Keratinocyte (primary cell): ENCODE results near the gene IL4R. TPM values are rescaled to one million over a fixed set of nuclear protein-coding genes. Genes with fewer than 3 reads are reported as not detected.

Experiments
- DNase-seq: peaks from one replicate; pipeline ENCODE4 v3.0.0-alpha.2; 2011; ENCODE audit warnings: low read depth, missing footprints, low spot score
- FAIRE-seq: peaks from 2 replicates; lab custom pipeline; 2011; peaks lifted over from hg19 to GRCh38; lab: Jason Lieb, UNC
- H2AFZ ChIP-seq: 2 replicates; pipeline ENCODE4 v1.6.0; 2012; ENCODE audit warnings: low read length, control low read depth, inconsistent platforms; ENCODE audit not compliant: control insufficient read depth
- H3K27ac ChIP-seq: 2 replicates; pipeline ENCODE4 v1.5.1; 2011; ENCODE audit warnings: low read length; ENCODE audit not compliant: control insufficient read depth, insufficient read depth
- H3K27me3 ChIP-seq: 3 replicates; pipeline ENCODE4 v1.6.0; 2011; ENCODE audit warnings: low read length; ENCODE audit not compliant: control insufficient read depth, insufficient read depth; ENCODE audit errors: extremely low read depth
- H3K36me3 ChIP-seq, 2 experiments: 2 replicates in 1 of 2; 3 replicates in 1 of 2; pipeline ENCODE4 v1.5.1; 2011; ENCODE audit warnings: low read length in 2 of 2, mild to moderate bottlenecking in 1 of 2; ENCODE audit not compliant: control insufficient read depth in 2 of 2, insufficient read depth in 2 of 2; ENCODE audit errors: extremely low read depth in 1 of 2
- H3K4me1 ChIP-seq: 3 replicates; pipeline ENCODE4 v1.5.1; 2011; ENCODE audit warnings: low read length; ENCODE audit not compliant: control insufficient read depth, insufficient read depth; ENCODE audit errors: extremely low read depth
- H3K4me2 ChIP-seq: 3 replicates; pipeline ENCODE4 v1.6.0; 2011; ENCODE audit warnings: low read depth, low read length; ENCODE audit not compliant: control insufficient read depth, insufficient read depth; ENCODE audit errors: extremely low read depth
- H3K4me3 ChIP-seq, 3 experiments: fragments of 200-600 bp in 1 of 3; sonication (generic) in 1 of 3; 2 replicates in 2 of 3; 3 replicates in 1 of 3; pipeline ENCODE4 v1.5.1; 2011 to 2016; ENCODE audit warnings: low read length in 3 of 3, mild to moderate bottlenecking in 3 of 3, control low read depth in 2 of 3, inconsistent platforms in 1 of 3, low read depth in 1 of 3, mixed read lengths in 1 of 3, mixed run types in 1 of 3, moderate library complexity in 1 of 3; ENCODE audit not compliant: control insufficient read depth in 2 of 3, insufficient read depth in 2 of 3; ENCODE audit errors: extremely low read depth in 1 of 3
- H3K79me2 ChIP-seq: 2 replicates; pipeline ENCODE4 v1.6.0; 2012; ENCODE audit warnings: low read length; ENCODE audit not compliant: control insufficient read depth, insufficient read depth
- H3K9ac ChIP-seq: 3 replicates; pipeline ENCODE4 v1.6.0; 2011; ENCODE audit warnings: low read length; ENCODE audit not compliant: control insufficient read depth, insufficient read depth; ENCODE audit errors: extremely low read depth
- H3K9me1 ChIP-seq: 3 replicates; pipeline ENCODE4 v1.6.0; 2011; ENCODE audit warnings: low read length; ENCODE audit not compliant: control insufficient read depth, insufficient read depth; ENCODE audit errors: extremely low read depth
- H3K9me3 ChIP-seq: 2 replicates; pipeline ENCODE4 v1.5.1; 2012; ENCODE audit warnings: low read depth, low read length; ENCODE audit not compliant: control insufficient read depth
- H4K20me1 ChIP-seq: 3 replicates; pipeline ENCODE4 v1.6.0; 2011; ENCODE audit warnings: low read length; ENCODE audit not compliant: control insufficient read depth, insufficient read depth; ENCODE audit errors: extremely low read depth
- CTCF ChIP-seq, 3 experiments: IDR thresholded peaks in 1 of 3; conservative IDR thresholded peaks in 1 of 3; optimal IDR thresholded peaks in 1 of 3; 2 replicates in 2 of 3; 3 replicates in 1 of 3; pipeline versions ENCODE3 to v1.5.1; 2011; ENCODE audit warnings: low read length in 3 of 3, mild to moderate bottlenecking in 3 of 3, moderate library complexity in 2 of 3, control low read depth in 1 of 3, inconsistent platforms in 1 of 3; ENCODE audit not compliant: insufficient read depth in 2 of 3; ENCODE audit errors: extremely low read depth in 1 of 3
- EZH2 ChIP-seq: IDR thresholded peaks from one replicate; pipeline ENCODE4 v1.6.1; 2012; ENCODE audit warnings: inconsistent platforms, mild to moderate bottlenecking, low read length, moderate library complexity
- dilution Hi-C: fragments of 300-500 bp; cut with MboI; formaldehyde crosslinking; loops from one replicate; pipeline ENCODE4 v1.7.0; 2020; ENCODE audit warnings: low sequenced_read_pairs; ENCODE audit not compliant: extremely low pct_ligation_motif_present
- polyA plus RNA-seq, 5 experiments: library from polyadenylated mRNA; depleted of rRNA in 3 of 5; stranded (reverse) in 3 of 5; stranded (forward) in 1 of 5; unstranded in 1 of 5; fragments of >200 nt; gene quantifications; 1 replicate in 1 of 5; 2 replicates in 3 of 5; 3 replicates in 1 of 5; pipeline versions ENCODE4 v1.2.1 to v1.2.3, GENCODE V29; 2011 to 2012; ENCODE audit warnings: missing spikeins in 2 of 5, low read depth in 1 of 5, low replicate concordance in 1 of 5

IL4R gene
- polyA plus RNA-seq, 1 donor (not counting 4 experiments of a cell fraction or from before 2014, with no cell fraction given) = 60.5 TPM

- dilution Hi-C loops = no loop called here
- Histone ChIP-seq H3K79me2 (peaks cover 25% of the 10 kb centered on the region), H3K4me3 (no peak overlapping the region), H3K4me1 (no peaks in the 10 kb centered on the region), H2AFZ (no peak overlapping the region), H3K9me1 (no peaks in the 10 kb centered on the region), H4K20me1 (peaks cover 3% of the 10 kb centered on the region), H3K27me3 (no peaks in the 10 kb centered on the region), H3K9me3 (no peaks in the 10 kb centered on the region), H3K4me2 (no peak overlapping the region), H3K36me3 (peaks cover 52 to 73% of the 10 kb centered on the region in 2 experiments), H3K27ac (no peak overlapping the region), H3K9ac (no peak overlapping the region)
- TF ChIP-seq EZH2 (no peak), CTCF (optimal IDR thresholded peaks at IDR 0.05 in 1 of 3, IDR thresholded peaks at IDR 0.05 in 1 of 3, conservative IDR thresholded peaks at IDR 0.05 in 1 of 3; ENCODE audit: extremely low read depth in 1 of 3, insufficient read depth in 2 of 3, low read length in 3 of 3) (no peak)
- FAIRE-seq (no peak), DNase-seq (no peak)
These were observed 38.2 kb downstream of the IL4R start for GRCh38 chr16:27351989-27352388.

- H3K79me2 ChIP-seq = peaks cover 11% of the 10 kb centered on the region
- H3K9ac ChIP-seq = no peak overlapping the region
- no peaks in the 10 kb centered on the region for H3K9me3 ChIP-seq
- no peaks in the 10 kb centered on the region for H3K4me1 ChIP-seq
- no peak overlapping the region for H3K4me3 ChIP-seq
- no peak for TF ChIP-seq CTCF (optimal IDR thresholded peaks at IDR 0.05 in 1 of 3, IDR thresholded peaks at IDR 0.05 in 1 of 3, conservative IDR thresholded peaks at IDR 0.05 in 1 of 3; ENCODE audit: extremely low read depth in 1 of 3, insufficient read depth in 2 of 3, low read length in 3 of 3)
- TF ChIP-seq EZH2 = no peak
- dilution Hi-C loops = no loop called here
- DNase-seq = no peak
- H3K36me3 ChIP-seq = peaks cover 44 to 63% of the 10 kb centered on the region in 2 experiments
- H3K9me1 ChIP-seq = no peaks in the 10 kb centered on the region
- no peak overlapping the region for H2AFZ ChIP-seq
- H3K27me3 ChIP-seq = no peaks in the 10 kb centered on the region
- no peak overlapping the region for H3K27ac ChIP-seq
- H4K20me1 ChIP-seq = no peaks in the 10 kb centered on the region
- H3K4me2 ChIP-seq = no peak overlapping the region
- FAIRE-seq = no peak
These were observed 40.1 kb downstream of the IL4R start for GRCh38 chr16:27353853-27354252.
